HepG2 (cell line): Measurements from ENCODE around the gene RAB20. TPM values are rescaled to one million over a fixed set of nuclear protein-coding genes. Genes with fewer than 3 reads are reported as not detected.

Source experiments
- ATAD3A ChIP-seq: sonication (generic); formaldehyde crosslinking; IDR thresholded peaks from 2 replicates; pipeline ENCODE4 v1.4.0; 2020; ENCODE audit warnings: missing genetic modification reagents
- ATF1 ChIP-seq: IDR thresholded peaks from 2 replicates; pipeline ENCODE4 v1.6.1; 2016; ENCODE audit warnings: mild to moderate bottlenecking, control low read depth
- FOSL1 ChIP-seq: sonication (generic); formaldehyde crosslinking; IDR thresholded peaks from 2 replicates; pipeline ENCODE4 v1.9.0; 2021; ENCODE audit warnings: missing genetic modification reagents, borderline replicate concordance
- FOXP4 ChIP-seq: sonication (generic); formaldehyde crosslinking; IDR thresholded peaks from 2 replicates; pipeline ENCODE4 v1.4.0; 2020; ENCODE audit warnings: missing genetic modification reagents
- HDAC1 ChIP-seq: sonication (generic); formaldehyde crosslinking; IDR thresholded peaks from 2 replicates; pipeline ENCODE4 v1.5.1; 2020; ENCODE audit warnings: mild to moderate bottlenecking, missing genetic modification reagents
- HHEX ChIP-seq: IDR thresholded peaks from 2 replicates; pipeline ENCODE4 v1.6.1; 2016; ENCODE audit warnings: control low read depth
- KDM5A ChIP-seq: fragments of 200-600 bp; sonication (generic); IDR thresholded peaks from 2 replicates; pipeline ENCODE4 v1.7.0; 2018; ENCODE audit warnings: antibody characterized with exemption, mild to moderate bottlenecking, low read length, borderline replicate concordance
- MAZ ChIP-seq, 2 experiments: sonication (generic) in 1 of 2; formaldehyde crosslinking in 1 of 2; IDR thresholded peaks; 2 replicates each; pipeline versions ENCODE4 v1.5.0 to v1.6.1; 2012 to 2020; ENCODE audit warnings: low read depth in 2 of 2, mild to moderate bottlenecking in 2 of 2, borderline replicate concordance in 1 of 2, improper control_type of control experiment in 1 of 2, low read length in 1 of 2, missing genetic modification reagents in 1 of 2, moderate library complexity in 1 of 2
- MXD1 ChIP-seq: sonication (generic); formaldehyde crosslinking; IDR thresholded peaks from 2 replicates; pipeline ENCODE4 v1.4.0; 2020; ENCODE audit warnings: mild to moderate bottlenecking, missing genetic modification reagents
- NCOA2 ChIP-seq: sonication (generic); formaldehyde crosslinking; IDR thresholded peaks from 2 replicates; pipeline ENCODE4 v1.8.0; 2022; ENCODE audit warnings: inconsistent platforms
- SETDB1 ChIP-seq: sonication (generic); formaldehyde crosslinking; IDR thresholded peaks from 2 replicates; pipeline ENCODE4 v1.5.1; 2020; ENCODE audit warnings: missing genetic modification reagents, mild to moderate bottlenecking, borderline replicate concordance
- SOX13 ChIP-seq, 3 experiments: fragments of 450-650 bp in 1 of 3; sonication (generic) in 1 of 3; formaldehyde crosslinking in 1 of 3; IDR thresholded peaks in 2 of 3; conservative IDR thresholded peaks in 1 of 3; 2 replicates each; pipeline versions ENCODE4 v1.5.0 to v1.6.1; 2016 to 2020; ENCODE audit warnings: antibody characterized with exemption in 1 of 3, mild to moderate bottlenecking in 1 of 3, missing compliant biosample characterization in 1 of 3, missing genetic modification reagents in 1 of 3, moderate library complexity in 1 of 3
- TFDP2 ChIP-seq: sonication (generic); formaldehyde crosslinking; IDR thresholded peaks from 2 replicates; pipeline ENCODE4 v1.4.0; 2020; ENCODE audit warnings: missing genetic modification reagents
- ZC3H13 ChIP-seq: sonication (generic); formaldehyde crosslinking; IDR thresholded peaks from 2 replicates; pipeline ENCODE4 v1.8.1; 2023; ENCODE audit warnings: mild to moderate bottlenecking, missing genetic modification reagents, moderate library complexity
- ZNF232 ChIP-seq: sonication (generic); formaldehyde crosslinking; IDR thresholded peaks from 2 replicates; pipeline ENCODE4 v1.4.0; 2020; ENCODE audit warnings: missing genetic modification reagents, borderline replicate concordance
- ZNF24 ChIP-seq: fragments of 450-650 bp; IDR thresholded peaks from 2 replicates; pipeline ENCODE4 v1.6.1; 2017; ENCODE audit warnings: antibody characterized with exemption, mild to moderate bottlenecking
- ZNF274 ChIP-seq: sonication (generic); formaldehyde crosslinking; IDR thresholded peaks from 2 replicates; pipeline ENCODE4 v1.5.1; 2020; ENCODE audit warnings: mild to moderate bottlenecking, missing genetic modification reagents
- ZNF382 ChIP-seq: sonication (generic); formaldehyde crosslinking; IDR thresholded peaks from 2 replicates; pipeline ENCODE4 v1.5.0; 2020; ENCODE audit warnings: missing genetic modification reagents, mild to moderate bottlenecking, borderline replicate concordance
- ZNF468 ChIP-seq: sonication (generic); formaldehyde crosslinking; IDR thresholded peaks from 2 replicates; pipeline ENCODE4 v1.8.0; 2022; ENCODE audit warnings: mild to moderate bottlenecking, moderate library complexity, missing genetic modification reagents
- ZNF780A ChIP-seq: sonication (generic); formaldehyde crosslinking; IDR thresholded peaks from 2 replicates; pipeline ENCODE4 v1.8.0; 2022; ENCODE audit warnings: mild to moderate bottlenecking, missing genetic modification reagents, moderate library complexity
- ZSCAN20 ChIP-seq: sonication (generic); formaldehyde crosslinking; IDR thresholded peaks from 2 replicates; pipeline ENCODE4 v1.4.0; 2020; ENCODE audit warnings: missing genetic modification reagents, mild to moderate bottlenecking, borderline replicate concordance
- polyA plus RNA-seq, 8 experiments: library from polyadenylated mRNA; depleted of rRNA in 3 of 8; stranded (reverse) in 7 of 8; unstranded in 1 of 8; fragments of >200 nt; fragmentation: Illumina TruSeq in 4 of 8; extraction: Trizol in 4 of 8; gene quantifications; 2 replicates each; pipeline versions ENCODE4 v1.2.1 to v1.2.3, GENCODE V29; 2011 to 2016; ENCODE audit warnings: low read depth in 4 of 8, missing spikeins in 1 of 8, mixed read lengths in 1 of 8; ENCODE audit not compliant: insufficient read depth in 1 of 8
- total RNA-seq, 5 experiments: library from RNA; depleted of rRNA; stranded (reverse); fragments of >200 nt; fragmentation: Illumina TruSeq; extraction: Trizol; gene quantifications; 2 replicates each; pipeline ENCODE4 v1.2.3, GENCODE V29; 2016; ENCODE audit warnings: low read depth in 1 of 5
- TF ChIP-seq, protein P1 (sequence below): sonication (generic); formaldehyde crosslinking; IDR thresholded peaks from 2 replicates; pipeline ENCODE4 v1.4.0; 2020; ENCODE audit warnings: missing genetic modification reagents, mild to moderate bottlenecking, borderline replicate concordance
- TF ChIP-seq, protein P2 (sequence below): IDR thresholded peaks from 2 replicates; pipeline ENCODE4 v1.6.1; 2016; ENCODE audit warnings: missing compliant biosample characterization, missing genetic modification reagents, borderline replicate concordance

The RAB20 gene
- total and polyA plus RNA-seq, 2 of the 13 experiments (the other 11 are each of a cell fraction or from before 2014, with no cell fraction given) = 15.6 to 30.5 TPM

DNA sequence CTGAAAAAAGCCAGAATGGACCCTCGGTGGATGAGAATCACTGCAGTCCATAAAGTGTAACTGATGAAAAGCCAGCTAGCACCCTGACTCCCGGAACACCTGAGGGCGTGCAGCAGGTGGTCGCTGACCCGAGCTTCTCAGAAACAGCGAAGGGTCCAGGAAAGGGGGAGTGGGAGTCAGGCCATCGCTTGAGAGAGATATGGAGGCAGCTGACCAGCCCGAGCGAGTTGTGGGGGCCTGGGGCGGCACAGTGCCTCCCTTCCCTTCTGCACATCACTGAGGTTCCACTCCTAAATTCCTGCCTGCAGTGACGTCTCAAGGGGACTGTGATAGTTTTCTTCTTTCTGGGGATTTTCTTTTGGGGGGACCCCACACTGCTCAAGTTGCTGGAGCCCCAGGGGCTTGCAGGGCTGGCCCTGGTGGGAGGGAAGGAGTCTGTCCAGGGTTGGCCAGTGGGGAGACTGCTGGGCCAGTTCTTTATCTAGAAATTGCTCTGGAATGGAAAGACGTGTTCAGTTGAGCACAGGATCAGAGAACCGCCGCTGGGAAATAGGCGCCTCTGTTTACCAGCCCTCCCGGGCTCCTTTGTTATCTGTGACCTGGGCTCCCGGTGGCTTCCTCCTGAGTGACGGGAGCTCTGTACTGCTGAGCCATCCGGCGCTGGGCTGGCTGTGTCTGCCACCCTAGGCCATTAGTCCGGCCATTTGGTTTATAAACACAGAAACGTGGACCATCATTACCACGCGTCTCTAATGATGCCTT, 71.3 kb downstream of the RAB20 start (continued):
- TF ChIP-seq FOXP4 (peak; percentile 50), ZNF24 (no peak), ZNF382 (CRISPR knock-in tag) (no peak), MXD1 (CRISPR knock-in tag) (no peak), SETDB1 (no peak), HDAC1 (CRISPR knock-in tag) (0 out of 2 replicates have a peak, but pooled peaks have one; percentile 21), ZNF232 (no peak), MAZ (IDR thresholded peaks at IDR 0.05; ENCODE audit: borderline replicate concordance, low read depth, low read length) (peak; percentile 72; the same call in 1 of the 2 replicates), MAZ (CRISPR knock-in tag; IDR thresholded peaks at IDR 0.05; ENCODE audit: low read depth) (no peak), ZNF468 (CRISPR knock-in tag) (no peak), HHEX (peak; percentile 59; the same call in 1 of the 2 replicates), ZC3H13 (no peak), TFDP2 (CRISPR knock-in tag) (no peak), ZNF780A (CRISPR knock-in tag) (no peak), ZSCAN20 (no peak), FOSL1 (no peak), ATF1 (CRISPR knock-in tag) (no peak), SOX13 (IDR thresholded peaks at IDR 0.05) (peak; percentile 39; the same call in 1 of the 2 replicates), SOX13 (CRISPR knock-in tag; conservative IDR thresholded peaks at IDR 0.05 in 1 of 2, IDR thresholded peaks at IDR 0.05 in 1 of 2) (peak in 1 of 2 experiments; percentile 88; a peak in 2 of 4 replicates), ATAD3A (CRISPR knock-in tag) (no peak), NCOA2 (no peak), ZNF274 (CRISPR knock-in tag) (no peak), KDM5A (no peak)
- TF ChIP-seq, protein P1, sequence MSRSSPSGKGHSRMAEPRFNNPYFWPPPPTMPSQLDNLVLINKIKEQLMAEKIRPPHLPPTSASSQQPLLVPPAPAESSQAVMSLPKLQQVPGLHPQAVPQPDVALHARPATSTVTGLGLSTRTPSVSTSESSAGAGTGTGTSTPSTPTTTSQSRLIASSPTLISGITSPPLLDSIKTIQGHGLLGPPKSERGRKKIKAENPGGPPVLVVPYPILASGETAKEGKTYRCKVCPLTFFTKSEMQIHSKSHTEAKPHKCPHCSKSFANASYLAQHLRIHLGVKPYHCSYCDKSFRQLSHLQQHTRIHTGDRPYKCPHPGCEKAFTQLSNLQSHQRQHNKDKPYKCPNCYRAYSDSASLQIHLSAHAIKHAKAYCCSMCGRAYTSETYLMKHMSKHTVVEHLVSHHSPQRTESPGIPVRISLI (CRISPR knock-in tag) = no peak
- TF ChIP-seq, protein P2, sequence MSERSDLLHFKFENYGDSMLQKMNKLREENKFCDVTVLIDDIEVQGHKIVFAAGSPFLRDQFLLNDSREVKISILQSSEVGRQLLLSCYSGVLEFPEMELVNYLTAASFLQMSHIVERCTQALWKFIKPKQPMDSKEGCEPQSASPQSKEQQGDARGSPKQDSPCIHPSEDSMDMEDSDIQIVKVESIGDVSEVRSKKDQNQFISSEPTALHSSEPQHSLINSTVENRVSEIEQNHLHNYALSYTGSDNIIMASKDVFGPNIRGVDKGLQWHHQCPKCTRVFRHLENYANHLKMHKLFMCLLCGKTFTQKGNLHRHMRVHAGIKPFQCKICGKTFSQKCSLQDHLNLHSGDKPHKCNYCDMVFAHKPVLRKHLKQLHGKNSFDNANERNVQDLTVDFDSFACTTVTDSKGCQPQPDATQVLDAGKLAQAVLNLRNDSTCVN (CRISPR knock-in tag) = peak; percentile 97
